A549 (cell line): ENCODE measurements around the gene SORT1.

Source experiments
- EP300 ChIP-seq, 2 experiments: fragments of >200 bp; sonication (Bioruptor Twin); formaldehyde crosslinking; IDR thresholded peaks; 2 replicates in 1 of 2; 3 replicates in 1 of 2; pipeline ENCODE4 v1.6.1; 2016 to 2017
- ESRRA ChIP-seq: fragments of 150-350 bp; IDR thresholded peaks from 2 replicates; pipeline ENCODE4 v1.6.1; 2014; ENCODE audit warnings: mild to moderate bottlenecking, low read length, borderline replicate concordance
- HDAC2 ChIP-seq: fragments of 200-600 bp; sonication (generic); IDR thresholded peaks from 2 replicates; pipeline ENCODE4 v1.6.1; 2016
- MAZ ChIP-seq: fragments of 150-350 bp; IDR thresholded peaks from 2 replicates; pipeline ENCODE4 v1.6.1; 2014; ENCODE audit warnings: antibody characterized with exemption, low read depth, low read length, borderline replicate concordance
- POLR2A ChIP-seq: IDR thresholded peaks from 2 replicates; pipeline ENCODE4 v1.6.1; 2012; ENCODE audit warnings: mild to moderate bottlenecking, low read length
- ZC3H11A ChIP-seq: fragments of 450-650 bp; IDR thresholded peaks from 2 replicates; pipeline ENCODE4 v1.6.1; 2014; ENCODE audit warnings: antibody characterized with exemption, mild to moderate bottlenecking
- TF ChIP-seq, protein P1 (sequence below): fragments of >200 bp; sonication (Bioruptor Twin); formaldehyde crosslinking; IDR thresholded peaks from 3 replicates; pipeline ENCODE4 v1.5.1; 2016
- TF ChIP-seq, protein P2 (sequence below): IDR thresholded peaks from 2 replicates; pipeline ENCODE4 v1.6.1; 2012; ENCODE audit warnings: low read depth, borderline replicate concordance
- TF ChIP-seq, protein P3 (sequence below): IDR thresholded peaks from 2 replicates; pipeline ENCODE4 v1.6.1; 2012
- TF ChIP-seq, protein P4 (sequence below): IDR thresholded peaks from 2 replicates; pipeline ENCODE4 v1.6.1; 2012
- TF ChIP-seq, protein P5 (sequence below): fragments of 200-600 bp; sonication (generic); IDR thresholded peaks from 2 replicates; pipeline ENCODE4 v1.6.1; 2016; ENCODE audit warnings: antibody characterized with exemption, mild to moderate bottlenecking, moderate library complexity

DNA sequence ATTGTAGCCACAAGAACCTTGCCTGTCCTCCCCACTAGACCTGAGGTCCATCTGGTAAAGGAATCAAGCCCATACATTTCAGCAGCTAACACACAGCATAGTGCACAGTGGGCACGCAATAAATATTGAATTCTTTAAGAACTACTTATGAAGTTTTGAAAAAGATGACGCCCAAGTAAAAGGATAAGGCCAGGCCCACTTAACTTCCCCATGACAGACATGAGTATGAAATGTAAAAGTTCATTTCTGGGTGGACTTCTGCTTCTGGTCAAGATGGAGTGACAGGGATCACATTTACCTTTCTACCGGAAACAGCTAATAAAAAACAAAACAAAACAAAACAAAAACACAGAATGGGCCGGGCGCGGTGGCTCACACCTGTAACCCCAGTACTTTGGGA lies 25.4 kb downstream of the SORT1 start:
- TF ChIP-seq, protein P1, sequence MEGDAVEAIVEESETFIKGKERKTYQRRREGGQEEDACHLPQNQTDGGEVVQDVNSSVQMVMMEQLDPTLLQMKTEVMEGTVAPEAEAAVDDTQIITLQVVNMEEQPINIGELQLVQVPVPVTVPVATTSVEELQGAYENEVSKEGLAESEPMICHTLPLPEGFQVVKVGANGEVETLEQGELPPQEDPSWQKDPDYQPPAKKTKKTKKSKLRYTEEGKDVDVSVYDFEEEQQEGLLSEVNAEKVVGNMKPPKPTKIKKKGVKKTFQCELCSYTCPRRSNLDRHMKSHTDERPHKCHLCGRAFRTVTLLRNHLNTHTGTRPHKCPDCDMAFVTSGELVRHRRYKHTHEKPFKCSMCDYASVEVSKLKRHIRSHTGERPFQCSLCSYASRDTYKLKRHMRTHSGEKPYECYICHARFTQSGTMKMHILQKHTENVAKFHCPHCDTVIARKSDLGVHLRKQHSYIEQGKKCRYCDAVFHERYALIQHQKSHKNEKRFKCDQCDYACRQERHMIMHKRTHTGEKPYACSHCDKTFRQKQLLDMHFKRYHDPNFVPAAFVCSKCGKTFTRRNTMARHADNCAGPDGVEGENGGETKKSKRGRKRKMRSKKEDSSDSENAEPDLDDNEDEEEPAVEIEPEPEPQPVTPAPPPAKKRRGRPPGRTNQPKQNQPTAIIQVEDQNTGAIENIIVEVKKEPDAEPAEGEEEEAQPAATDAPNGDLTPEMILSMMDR = no peak
- TF ChIP-seq, protein P2, sequence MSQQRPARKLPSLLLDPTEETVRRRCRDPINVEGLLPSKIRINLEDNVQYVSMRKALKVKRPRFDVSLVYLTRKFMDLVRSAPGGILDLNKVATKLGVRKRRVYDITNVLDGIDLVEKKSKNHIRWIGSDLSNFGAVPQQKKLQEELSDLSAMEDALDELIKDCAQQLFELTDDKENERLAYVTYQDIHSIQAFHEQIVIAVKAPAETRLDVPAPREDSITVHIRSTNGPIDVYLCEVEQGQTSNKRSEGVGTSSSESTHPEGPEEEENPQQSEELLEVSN = no peak
- no peak for TF ChIP-seq ESRRA
- TF ChIP-seq ZC3H11A = no peak
- TF ChIP-seq, protein P3, sequence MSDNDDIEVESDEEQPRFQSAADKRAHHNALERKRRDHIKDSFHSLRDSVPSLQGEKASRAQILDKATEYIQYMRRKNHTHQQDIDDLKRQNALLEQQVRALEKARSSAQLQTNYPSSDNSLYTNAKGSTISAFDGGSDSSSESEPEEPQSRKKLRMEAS = no peak
- no peak for TF ChIP-seq EP300 (IDR thresholded peaks at IDR 0.05)
- no peak for TF ChIP-seq MAZ
- no peak for TF ChIP-seq POLR2A
- TF ChIP-seq HDAC2 = no peak
- TF ChIP-seq, protein P4, sequence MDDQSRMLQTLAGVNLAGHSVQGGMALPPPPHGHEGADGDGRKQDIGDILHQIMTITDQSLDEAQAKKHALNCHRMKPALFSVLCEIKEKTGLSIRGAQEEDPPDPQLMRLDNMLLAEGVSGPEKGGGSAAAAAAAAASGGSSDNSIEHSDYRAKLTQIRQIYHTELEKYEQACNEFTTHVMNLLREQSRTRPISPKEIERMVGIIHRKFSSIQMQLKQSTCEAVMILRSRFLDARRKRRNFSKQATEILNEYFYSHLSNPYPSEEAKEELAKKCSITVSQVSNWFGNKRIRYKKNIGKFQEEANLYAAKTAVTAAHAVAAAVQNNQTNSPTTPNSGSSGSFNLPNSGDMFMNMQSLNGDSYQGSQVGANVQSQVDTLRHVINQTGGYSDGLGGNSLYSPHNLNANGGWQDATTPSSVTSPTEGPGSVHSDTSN = no peak
- TF ChIP-seq, protein P5, sequence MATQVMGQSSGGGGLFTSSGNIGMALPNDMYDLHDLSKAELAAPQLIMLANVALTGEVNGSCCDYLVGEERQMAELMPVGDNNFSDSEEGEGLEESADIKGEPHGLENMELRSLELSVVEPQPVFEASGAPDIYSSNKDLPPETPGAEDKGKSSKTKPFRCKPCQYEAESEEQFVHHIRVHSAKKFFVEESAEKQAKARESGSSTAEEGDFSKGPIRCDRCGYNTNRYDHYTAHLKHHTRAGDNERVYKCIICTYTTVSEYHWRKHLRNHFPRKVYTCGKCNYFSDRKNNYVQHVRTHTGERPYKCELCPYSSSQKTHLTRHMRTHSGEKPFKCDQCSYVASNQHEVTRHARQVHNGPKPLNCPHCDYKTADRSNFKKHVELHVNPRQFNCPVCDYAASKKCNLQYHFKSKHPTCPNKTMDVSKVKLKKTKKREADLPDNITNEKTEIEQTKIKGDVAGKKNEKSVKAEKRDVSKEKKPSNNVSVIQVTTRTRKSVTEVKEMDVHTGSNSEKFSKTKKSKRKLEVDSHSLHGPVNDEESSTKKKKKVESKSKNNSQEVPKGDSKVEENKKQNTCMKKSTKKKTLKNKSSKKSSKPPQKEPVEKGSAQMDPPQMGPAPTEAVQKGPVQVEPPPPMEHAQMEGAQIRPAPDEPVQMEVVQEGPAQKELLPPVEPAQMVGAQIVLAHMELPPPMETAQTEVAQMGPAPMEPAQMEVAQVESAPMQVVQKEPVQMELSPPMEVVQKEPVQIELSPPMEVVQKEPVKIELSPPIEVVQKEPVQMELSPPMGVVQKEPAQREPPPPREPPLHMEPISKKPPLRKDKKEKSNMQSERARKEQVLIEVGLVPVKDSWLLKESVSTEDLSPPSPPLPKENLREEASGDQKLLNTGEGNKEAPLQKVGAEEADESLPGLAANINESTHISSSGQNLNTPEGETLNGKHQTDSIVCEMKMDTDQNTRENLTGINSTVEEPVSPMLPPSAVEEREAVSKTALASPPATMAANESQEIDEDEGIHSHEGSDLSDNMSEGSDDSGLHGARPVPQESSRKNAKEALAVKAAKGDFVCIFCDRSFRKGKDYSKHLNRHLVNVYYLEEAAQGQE = no peak
